HK-2 (cell line): Measurements from ENCODE around the gene SLC7A11.
"Not testable (repeated sequence)": the region's sequence is repeated elsewhere in the genome, so short reads cannot be mapped to it uniquely, and the experiment has no call there.

Experiments
- DNase-seq: peaks from one replicate; pipeline ENCODE4 v3.0.0-alpha.2; 2018; ENCODE audit not compliant: unreplicated experiment

SLC7A11 gene

GRCh38 chr4:138242834-138243156 is 646 bp upstream of the SLC7A11 start:
- DNase-seq: no peak

- DNase-seq: peak; percentile 33
Measured at GRCh38 chr4:138241281-138242075, 671 bp downstream of the SLC7A11 start.

GRCh38 chr4:138239491-138239890 is 2.7 kb downstream of the SLC7A11 start:
- no peak for DNase-seq

- no peak for DNase-seq
Measured at GRCh38 chr4:138238521-138239292, 3.4 kb downstream of the SLC7A11 start.

GRCh38 chr4:138237132-138237531 is 5.0 kb downstream of the SLC7A11 start:
- not testable (repeated sequence) for DNase-seq

GRCh38 chr4:138236037-138236436 is 6.1 kb downstream of the SLC7A11 start:
- no peak for DNase-seq

- DNase-seq: no peak
Measured at GRCh38 chr4:138235419-138235952, 6.7 kb downstream of the SLC7A11 start.

- no peak for DNase-seq
Measured at GRCh38 chr4:138234248-138234647, 7.9 kb downstream of the SLC7A11 start.

- DNase-seq: no peak
Measured at GRCh38 chr4:138233313-138234034, 8.7 kb downstream of the SLC7A11 start.

- no peak for DNase-seq
Measured at GRCh38 chr4:138232364-138232763, 9.8 kb downstream of the SLC7A11 start.

- DNase-seq: no peak
Measured at GRCh38 chr4:138230048-138230447, 12.1 kb downstream of the SLC7A11 start.

- no peak for DNase-seq
Measured at GRCh38 chr4:138229160-138229559, 13.0 kb downstream of the SLC7A11 start.

- DNase-seq: no peak
Measured at GRCh38 chr4:138226351-138226750, 15.8 kb downstream of the SLC7A11 start.

- no peak for DNase-seq
Measured at GRCh38 chr4:138225477-138225876, 16.7 kb downstream of the SLC7A11 start.

GRCh38 chr4:138224614-138225013 is 17.5 kb downstream of the SLC7A11 start:
- no peak for DNase-seq

- DNase-seq: no peak
Measured at GRCh38 chr4:138223231-138223910, 18.8 kb downstream of the SLC7A11 start.

- DNase-seq: no peak
Measured at GRCh38 chr4:138222046-138222445, 20.1 kb downstream of the SLC7A11 start.

- DNase-seq: no peak
Measured at GRCh38 chr4:138218976-138219375, 23.2 kb downstream of the SLC7A11 start.

- no peak for DNase-seq
Measured at GRCh38 chr4:138217567-138217966, 24.6 kb downstream of the SLC7A11 start.

- no peak for DNase-seq
Measured at GRCh38 chr4:138216272-138216867, 25.8 kb downstream of the SLC7A11 start.

- not testable (repeated sequence) for DNase-seq
Measured at GRCh38 chr4:138210576-138210975, 31.6 kb downstream of the SLC7A11 start.
